Hepatocyte (in vitro differentiated cells): ENCODE results near the gene OR13F1.

Source experiments
- EZH2 ChIP-seq: fragments of 200-600 bp; sonication (generic); IDR thresholded peaks from 2 replicates; pipeline ENCODE4 v1.6.1; 2016; ENCODE audit warnings: antibody characterized with exemption, mild to moderate bottlenecking, borderline replicate concordance
- TF ChIP-seq, protein P1 (sequence below): fragments of 200-600 bp; sonication (generic); IDR thresholded peaks from 2 replicates; pipeline ENCODE4 v1.5.1; 2016; ENCODE audit warnings: antibody characterized with exemption, mild to moderate bottlenecking; ENCODE audit not compliant: poor library complexity

DNA sequence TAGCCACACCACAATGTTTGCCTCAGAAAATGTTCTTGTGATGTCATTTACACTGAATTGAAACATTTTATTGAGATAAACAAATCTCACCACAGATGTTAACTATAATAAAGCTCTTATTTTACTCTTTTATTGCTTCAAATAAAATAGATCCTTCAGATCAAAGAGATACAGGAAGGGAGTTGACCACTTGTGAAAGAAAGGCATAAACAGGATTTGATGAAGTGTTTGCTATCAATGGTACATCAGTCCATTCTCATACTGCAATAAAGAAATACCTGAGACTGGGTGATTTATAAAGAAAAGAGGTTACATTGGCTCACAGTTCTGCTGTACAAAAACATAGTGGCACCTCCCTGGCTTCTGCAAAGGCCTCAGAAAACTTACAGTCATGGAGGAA, 40.2 kb upstream of the OR13F1 start:
- TF ChIP-seq, protein P1, sequence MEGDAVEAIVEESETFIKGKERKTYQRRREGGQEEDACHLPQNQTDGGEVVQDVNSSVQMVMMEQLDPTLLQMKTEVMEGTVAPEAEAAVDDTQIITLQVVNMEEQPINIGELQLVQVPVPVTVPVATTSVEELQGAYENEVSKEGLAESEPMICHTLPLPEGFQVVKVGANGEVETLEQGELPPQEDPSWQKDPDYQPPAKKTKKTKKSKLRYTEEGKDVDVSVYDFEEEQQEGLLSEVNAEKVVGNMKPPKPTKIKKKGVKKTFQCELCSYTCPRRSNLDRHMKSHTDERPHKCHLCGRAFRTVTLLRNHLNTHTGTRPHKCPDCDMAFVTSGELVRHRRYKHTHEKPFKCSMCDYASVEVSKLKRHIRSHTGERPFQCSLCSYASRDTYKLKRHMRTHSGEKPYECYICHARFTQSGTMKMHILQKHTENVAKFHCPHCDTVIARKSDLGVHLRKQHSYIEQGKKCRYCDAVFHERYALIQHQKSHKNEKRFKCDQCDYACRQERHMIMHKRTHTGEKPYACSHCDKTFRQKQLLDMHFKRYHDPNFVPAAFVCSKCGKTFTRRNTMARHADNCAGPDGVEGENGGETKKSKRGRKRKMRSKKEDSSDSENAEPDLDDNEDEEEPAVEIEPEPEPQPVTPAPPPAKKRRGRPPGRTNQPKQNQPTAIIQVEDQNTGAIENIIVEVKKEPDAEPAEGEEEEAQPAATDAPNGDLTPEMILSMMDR = no peak
- no peak for TF ChIP-seq EZH2
